ENCODE measurements around the gene ARHGAP10.

DNA sequence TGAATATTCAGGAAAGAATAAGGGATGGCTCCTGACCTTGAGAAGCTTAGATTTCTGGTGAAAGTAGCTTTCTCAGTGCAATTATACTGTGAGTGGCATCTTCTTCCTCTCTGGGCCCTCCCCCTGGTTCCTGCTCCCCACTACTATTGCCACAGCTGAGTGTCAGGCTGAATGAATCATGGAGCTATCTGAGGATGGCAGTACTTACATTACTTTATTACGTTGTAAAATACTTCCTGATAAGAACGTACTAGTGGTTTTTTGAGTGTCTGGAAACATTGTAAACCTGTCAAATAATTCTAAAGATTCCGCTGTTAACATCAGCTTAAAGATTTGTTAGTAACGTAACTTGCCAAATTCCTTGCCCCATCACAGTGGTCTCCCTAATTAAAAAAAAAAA is 36.2 kb downstream of the ARHGAP10 start:
- TF ChIP-seq, protein P1, sequence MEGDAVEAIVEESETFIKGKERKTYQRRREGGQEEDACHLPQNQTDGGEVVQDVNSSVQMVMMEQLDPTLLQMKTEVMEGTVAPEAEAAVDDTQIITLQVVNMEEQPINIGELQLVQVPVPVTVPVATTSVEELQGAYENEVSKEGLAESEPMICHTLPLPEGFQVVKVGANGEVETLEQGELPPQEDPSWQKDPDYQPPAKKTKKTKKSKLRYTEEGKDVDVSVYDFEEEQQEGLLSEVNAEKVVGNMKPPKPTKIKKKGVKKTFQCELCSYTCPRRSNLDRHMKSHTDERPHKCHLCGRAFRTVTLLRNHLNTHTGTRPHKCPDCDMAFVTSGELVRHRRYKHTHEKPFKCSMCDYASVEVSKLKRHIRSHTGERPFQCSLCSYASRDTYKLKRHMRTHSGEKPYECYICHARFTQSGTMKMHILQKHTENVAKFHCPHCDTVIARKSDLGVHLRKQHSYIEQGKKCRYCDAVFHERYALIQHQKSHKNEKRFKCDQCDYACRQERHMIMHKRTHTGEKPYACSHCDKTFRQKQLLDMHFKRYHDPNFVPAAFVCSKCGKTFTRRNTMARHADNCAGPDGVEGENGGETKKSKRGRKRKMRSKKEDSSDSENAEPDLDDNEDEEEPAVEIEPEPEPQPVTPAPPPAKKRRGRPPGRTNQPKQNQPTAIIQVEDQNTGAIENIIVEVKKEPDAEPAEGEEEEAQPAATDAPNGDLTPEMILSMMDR (IDR thresholded peaks at IDR 0.05; ENCODE audit: borderline replicate concordance, extremely low read depth, low read length, poor library complexity, severe bottlenecking): no peak
- no peak for TF ChIP-seq EZH2 (IDR thresholded peaks at IDR 0.05; ENCODE audit: borderline replicate concordance, low read depth, low read length, severe bottlenecking)

All from DND-41 (cell line).